HepG2 (cell line): ENCODE measurements around the gene DMKN. TPM values are rescaled to one million over a fixed set of nuclear protein-coding genes. Genes with fewer than 3 reads are reported as not detected.
A peak's percentile ranks its signal among the peaks of the same experiment; 100 is the strongest.

Experiments
- BHLHE40 ChIP-seq: IDR thresholded peaks from 2 replicates; pipeline ENCODE4 v1.6.1; 2011; ENCODE audit warnings: low read length, improper control_type of control experiment
- ETV5 ChIP-seq: IDR thresholded peaks from 2 replicates; pipeline ENCODE4 v1.6.1; 2018; ENCODE audit warnings: missing biosample characterization, missing genetic modification reagents, inconsistent platforms, borderline replicate concordance
- FOXA3 ChIP-seq: IDR thresholded peaks from 2 replicates; pipeline ENCODE4 v1.6.1; 2016; ENCODE audit warnings: missing genetic modification reagents, missing compliant biosample characterization
- FOXO1 ChIP-seq: sonication (generic); formaldehyde crosslinking; IDR thresholded peaks from 2 replicates; pipeline ENCODE4 v1.4.0; 2020; ENCODE audit warnings: missing genetic modification reagents
- FOXP1 ChIP-seq, 2 experiments: fragments of 450-650 bp in 1 of 2; IDR thresholded peaks; 2 replicates each; pipeline ENCODE4 v1.6.1; 2017 to 2018; ENCODE audit warnings: antibody characterized with exemption in 1 of 2
- GABPB1 ChIP-seq: IDR thresholded peaks from 2 replicates; pipeline ENCODE4 v1.6.1; 2016; ENCODE audit warnings: mild to moderate bottlenecking, missing genetic modification reagents, moderate library complexity, missing compliant biosample characterization
- KDM2A ChIP-seq: sonication (generic); formaldehyde crosslinking; IDR thresholded peaks from 2 replicates; pipeline ENCODE4 v1.4.0; 2020; ENCODE audit warnings: low read depth, missing genetic modification reagents, borderline replicate concordance
- NFE2 ChIP-seq: sonication (generic); formaldehyde crosslinking; IDR thresholded peaks from 2 replicates; pipeline ENCODE4 v1.4.0; 2020; ENCODE audit warnings: missing genetic modification reagents
- NR2F6 ChIP-seq, 2 experiments: IDR thresholded peaks; 2 replicates each; pipeline ENCODE4 v1.6.1; 2016; ENCODE audit warnings: antibody characterized with exemption in 1 of 2, mild to moderate bottlenecking in 1 of 2
- RXRA ChIP-seq: sonication (generic); formaldehyde crosslinking; IDR thresholded peaks from 2 replicates; pipeline ENCODE4 v1.5.1; 2020; ENCODE audit warnings: missing genetic modification reagents
- SALL2 ChIP-seq: sonication (generic); formaldehyde crosslinking; IDR thresholded peaks from 2 replicates; pipeline ENCODE4 v1.8.1; 2023; ENCODE audit warnings: mild to moderate bottlenecking, missing genetic modification reagents, inconsistent platforms
- SAP130 ChIP-seq: IDR thresholded peaks from 2 replicates; pipeline ENCODE4 v1.6.1; 2016; ENCODE audit warnings: low read depth
- ZNF12 ChIP-seq: sonication (generic); formaldehyde crosslinking; IDR thresholded peaks from 2 replicates; pipeline ENCODE4 v1.5.0; 2020; ENCODE audit warnings: missing genetic modification reagents
- ZNF776 ChIP-seq: sonication (generic); formaldehyde crosslinking; IDR thresholded peaks from 2 replicates; pipeline ENCODE4 v1.4.0; 2020; ENCODE audit warnings: mild to moderate bottlenecking, missing genetic modification reagents
- ZSCAN25 ChIP-seq: sonication (generic); formaldehyde crosslinking; IDR thresholded peaks from 2 replicates; pipeline ENCODE4 v1.8.0; 2022; ENCODE audit warnings: mild to moderate bottlenecking, missing genetic modification reagents
- polyA plus RNA-seq, 8 experiments: library from polyadenylated mRNA; depleted of rRNA in 3 of 8; stranded (reverse) in 7 of 8; unstranded in 1 of 8; fragments of >200 nt; fragmentation: Illumina TruSeq in 4 of 8; extraction: Trizol in 4 of 8; gene quantifications; 2 replicates each; pipeline versions ENCODE4 v1.2.1 to v1.2.3, GENCODE V29; 2011 to 2016; ENCODE audit warnings: low read depth in 4 of 8, missing spikeins in 1 of 8, mixed read lengths in 1 of 8; ENCODE audit not compliant: insufficient read depth in 1 of 8
- total RNA-seq, 5 experiments: library from RNA; depleted of rRNA; stranded (reverse); fragments of >200 nt; fragmentation: Illumina TruSeq; extraction: Trizol; gene quantifications; 2 replicates each; pipeline ENCODE4 v1.2.3, GENCODE V29; 2016; ENCODE audit warnings: low read depth in 1 of 5
- TF ChIP-seq, protein P1 (sequence below): sonication (generic); formaldehyde crosslinking; IDR thresholded peaks from 2 replicates; pipeline ENCODE4 v1.4.0; 2020; ENCODE audit warnings: mild to moderate bottlenecking, missing genetic modification reagents
- TF ChIP-seq, protein P2 (sequence below): sonication (generic); formaldehyde crosslinking; IDR thresholded peaks from 2 replicates; pipeline ENCODE4 v1.5.1; 2020; ENCODE audit warnings: mild to moderate bottlenecking, missing genetic modification reagents, moderate library complexity
- TF ChIP-seq, protein P3 (sequence below), 2 experiments: sonication (generic) in 1 of 2; formaldehyde crosslinking in 1 of 2; IDR thresholded peaks; 2 replicates each; pipeline versions ENCODE4 v1.4.0 to v1.6.1; 2016 to 2020; ENCODE audit warnings: borderline replicate concordance in 1 of 2, low read depth in 1 of 2, mild to moderate bottlenecking in 1 of 2, missing genetic modification reagents in 1 of 2
- TF ChIP-seq, protein P4 (sequence below): sonication (generic); formaldehyde crosslinking; IDR thresholded peaks from 2 replicates; pipeline ENCODE4 v1.4.0; 2020; ENCODE audit warnings: missing genetic modification reagents, borderline replicate concordance

The DMKN gene
- total and polyA plus RNA-seq, 2 of the 13 experiments (the other 11 are each of a cell fraction or from before 2014, with no cell fraction given): 50.8 to 57.1 TPM

DNA sequence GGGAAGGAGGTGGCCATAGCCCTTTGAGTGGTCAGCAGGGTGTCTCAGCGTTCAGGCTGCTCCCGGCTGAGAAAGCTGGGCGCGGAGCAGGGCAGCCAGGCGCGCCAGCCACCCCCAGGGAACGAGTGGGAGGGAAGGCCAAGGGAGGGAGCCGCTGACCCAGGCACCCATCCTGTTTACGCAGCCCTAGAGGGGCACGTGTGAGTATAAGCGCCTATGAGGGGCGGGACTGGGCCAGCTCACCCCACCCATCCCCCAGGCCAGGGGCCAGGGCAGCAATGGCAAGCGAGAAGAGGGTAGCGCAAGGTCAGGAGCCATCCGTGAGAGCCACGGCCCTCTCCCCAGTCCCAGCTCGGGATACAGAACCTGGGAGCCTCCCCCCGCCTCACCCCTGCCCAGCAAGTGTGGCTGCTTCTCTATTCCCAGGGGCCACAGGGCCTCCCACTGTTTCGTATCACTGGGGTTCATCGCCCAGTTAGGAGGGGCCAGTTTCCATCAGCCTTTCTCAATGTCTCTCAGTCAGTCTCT, 897 bp upstream of the DMKN start (continued):
- TF ChIP-seq, protein P1, sequence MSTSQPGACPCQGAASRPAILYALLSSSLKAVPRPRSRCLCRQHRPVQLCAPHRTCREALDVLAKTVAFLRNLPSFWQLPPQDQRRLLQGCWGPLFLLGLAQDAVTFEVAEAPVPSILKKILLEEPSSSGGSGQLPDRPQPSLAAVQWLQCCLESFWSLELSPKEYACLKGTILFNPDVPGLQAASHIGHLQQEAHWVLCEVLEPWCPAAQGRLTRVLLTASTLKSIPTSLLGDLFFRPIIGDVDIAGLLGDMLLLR: 0 out of 2 replicates have a peak, but pooled peaks have one; percentile 25
- 0 out of 2 replicates have a peak, but pooled peaks have one; percentile 17 for TF ChIP-seq FOXA3 (CRISPR knock-in tag)
- TF ChIP-seq ZSCAN25: peak; percentile 96
- TF ChIP-seq ETV5 (CRISPR knock-in tag): 0 out of 2 replicates have a peak, but pooled peaks have one; percentile 19
- peak; percentile 44; the same call in 1 of the 2 replicates for TF ChIP-seq ZNF776
- TF ChIP-seq GABPB1 (CRISPR knock-in tag): peak; percentile 43; the same call in 1 of the 2 replicates
- TF ChIP-seq, protein P2, sequence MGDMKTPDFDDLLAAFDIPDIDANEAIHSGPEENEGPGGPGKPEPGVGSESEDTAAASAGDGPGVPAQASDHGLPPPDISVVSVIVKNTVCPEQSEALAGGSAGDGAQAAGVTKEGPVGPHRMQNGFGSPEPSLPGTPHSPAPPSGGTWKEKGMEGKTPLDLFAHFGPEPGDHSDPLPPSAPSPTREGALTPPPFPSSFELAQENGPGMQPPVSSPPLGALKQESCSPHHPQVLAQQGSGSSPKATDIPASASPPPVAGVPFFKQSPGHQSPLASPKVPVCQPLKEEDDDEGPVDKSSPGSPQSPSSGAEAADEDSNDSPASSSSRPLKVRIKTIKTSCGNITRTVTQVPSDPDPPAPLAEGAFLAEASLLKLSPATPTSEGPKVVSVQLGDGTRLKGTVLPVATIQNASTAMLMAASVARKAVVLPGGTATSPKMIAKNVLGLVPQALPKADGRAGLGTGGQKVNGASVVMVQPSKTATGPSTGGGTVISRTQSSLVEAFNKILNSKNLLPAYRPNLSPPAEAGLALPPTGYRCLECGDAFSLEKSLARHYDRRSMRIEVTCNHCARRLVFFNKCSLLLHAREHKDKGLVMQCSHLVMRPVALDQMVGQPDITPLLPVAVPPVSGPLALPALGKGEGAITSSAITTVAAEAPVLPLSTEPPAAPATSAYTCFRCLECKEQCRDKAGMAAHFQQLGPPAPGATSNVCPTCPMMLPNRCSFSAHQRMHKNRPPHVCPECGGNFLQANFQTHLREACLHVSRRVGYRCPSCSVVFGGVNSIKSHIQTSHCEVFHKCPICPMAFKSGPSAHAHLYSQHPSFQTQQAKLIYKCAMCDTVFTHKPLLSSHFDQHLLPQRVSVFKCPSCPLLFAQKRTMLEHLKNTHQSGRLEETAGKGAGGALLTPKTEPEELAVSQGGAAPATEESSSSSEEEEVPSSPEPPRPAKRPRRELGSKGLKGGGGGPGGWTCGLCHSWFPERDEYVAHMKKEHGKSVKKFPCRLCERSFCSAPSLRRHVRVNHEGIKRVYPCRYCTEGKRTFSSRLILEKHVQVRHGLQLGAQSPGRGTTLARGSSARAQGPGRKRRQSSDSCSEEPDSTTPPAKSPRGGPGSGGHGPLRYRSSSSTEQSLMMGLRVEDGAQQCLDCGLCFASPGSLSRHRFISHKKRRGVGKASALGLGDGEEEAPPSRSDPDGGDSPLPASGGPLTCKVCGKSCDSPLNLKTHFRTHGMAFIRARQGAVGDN (CRISPR knock-in tag): peak; percentile 58; the same call in 1 of the 2 replicates
- 0 out of 2 replicates have a peak, but pooled peaks have one; percentile 18 for TF ChIP-seq RXRA (CRISPR knock-in tag)
- TF ChIP-seq, protein P3, sequence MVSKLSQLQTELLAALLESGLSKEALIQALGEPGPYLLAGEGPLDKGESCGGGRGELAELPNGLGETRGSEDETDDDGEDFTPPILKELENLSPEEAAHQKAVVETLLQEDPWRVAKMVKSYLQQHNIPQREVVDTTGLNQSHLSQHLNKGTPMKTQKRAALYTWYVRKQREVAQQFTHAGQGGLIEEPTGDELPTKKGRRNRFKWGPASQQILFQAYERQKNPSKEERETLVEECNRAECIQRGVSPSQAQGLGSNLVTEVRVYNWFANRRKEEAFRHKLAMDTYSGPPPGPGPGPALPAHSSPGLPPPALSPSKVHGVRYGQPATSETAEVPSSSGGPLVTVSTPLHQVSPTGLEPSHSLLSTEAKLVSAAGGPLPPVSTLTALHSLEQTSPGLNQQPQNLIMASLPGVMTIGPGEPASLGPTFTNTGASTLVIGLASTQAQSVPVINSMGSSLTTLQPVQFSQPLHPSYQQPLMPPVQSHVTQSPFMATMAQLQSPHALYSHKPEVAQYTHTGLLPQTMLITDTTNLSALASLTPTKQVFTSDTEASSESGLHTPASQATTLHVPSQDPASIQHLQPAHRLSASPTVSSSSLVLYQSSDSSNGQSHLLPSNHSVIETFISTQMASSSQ (IDR thresholded peaks at IDR 0.05; ENCODE audit: low read depth): no peak
- TF ChIP-seq, protein P3 (CRISPR knock-in tag; IDR thresholded peaks at IDR 0.05; ENCODE audit: borderline replicate concordance): no peak
- TF ChIP-seq FOXO1 (CRISPR knock-in tag): 0 out of 2 replicates have a peak, but pooled peaks have one; percentile 37
- TF ChIP-seq, protein P4, sequence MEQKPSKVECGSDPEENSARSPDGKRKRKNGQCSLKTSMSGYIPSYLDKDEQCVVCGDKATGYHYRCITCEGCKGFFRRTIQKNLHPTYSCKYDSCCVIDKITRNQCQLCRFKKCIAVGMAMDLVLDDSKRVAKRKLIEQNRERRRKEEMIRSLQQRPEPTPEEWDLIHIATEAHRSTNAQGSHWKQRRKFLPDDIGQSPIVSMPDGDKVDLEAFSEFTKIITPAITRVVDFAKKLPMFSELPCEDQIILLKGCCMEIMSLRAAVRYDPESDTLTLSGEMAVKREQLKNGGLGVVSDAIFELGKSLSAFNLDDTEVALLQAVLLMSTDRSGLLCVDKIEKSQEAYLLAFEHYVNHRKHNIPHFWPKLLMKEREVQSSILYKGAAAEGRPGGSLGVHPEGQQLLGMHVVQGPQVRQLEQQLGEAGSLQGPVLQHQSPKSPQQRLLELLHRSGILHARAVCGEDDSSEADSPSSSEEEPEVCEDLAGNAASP (CRISPR knock-in tag): 0 out of 2 replicates have a peak, but pooled peaks have one; percentile 20
- no peak for TF ChIP-seq NFE2
- TF ChIP-seq FOXP1 (IDR thresholded peaks at IDR 0.05): no peak
- TF ChIP-seq FOXP1 (CRISPR knock-in tag; IDR thresholded peaks at IDR 0.05): peak; percentile 40; the same call in 1 of the 2 replicates
- TF ChIP-seq BHLHE40: peak; percentile 37; the same call in 1 of the 2 replicates
- TF ChIP-seq NR2F6 (IDR thresholded peaks at IDR 0.05): no peak
- peak; percentile 24; the same call in 1 of the 2 replicates for TF ChIP-seq NR2F6 (CRISPR knock-in tag; IDR thresholded peaks at IDR 0.05)
- no peak for TF ChIP-seq KDM2A (CRISPR knock-in tag)
- 0 out of 2 replicates have a peak, but pooled peaks have one; percentile 37 for TF ChIP-seq SALL2 (CRISPR knock-in tag)
- TF ChIP-seq SAP130 (CRISPR knock-in tag): peak; percentile 26; the same call in 1 of the 2 replicates
- TF ChIP-seq ZNF12: peak; percentile 44; the same call in 1 of the 2 replicates
